ENCODE data around the gene BRI3.

- peak in 5 of 6 experiments; percentile 34 to 55 (median 40) for TF ChIP-seq CTCF (IDR thresholded peaks at IDR 0.05)
- TF ChIP-seq POLR2A (IDR thresholded peaks at IDR 0.05): no peak
Measured at GRCh38 chr7:98240961-98241673, 40.4 kb upstream of the BRI3 start.
